ENCODE results near the gene RANGAP1. TPM values are rescaled to one million over a fixed set of nuclear protein-coding genes. Genes with fewer than 3 reads are reported as not detected.

RANGAP1 gene
- total RNA-seq, 4 donors from 2014 or later: 42.0 to 78.7 (median 60.3) TPM

DNA sequence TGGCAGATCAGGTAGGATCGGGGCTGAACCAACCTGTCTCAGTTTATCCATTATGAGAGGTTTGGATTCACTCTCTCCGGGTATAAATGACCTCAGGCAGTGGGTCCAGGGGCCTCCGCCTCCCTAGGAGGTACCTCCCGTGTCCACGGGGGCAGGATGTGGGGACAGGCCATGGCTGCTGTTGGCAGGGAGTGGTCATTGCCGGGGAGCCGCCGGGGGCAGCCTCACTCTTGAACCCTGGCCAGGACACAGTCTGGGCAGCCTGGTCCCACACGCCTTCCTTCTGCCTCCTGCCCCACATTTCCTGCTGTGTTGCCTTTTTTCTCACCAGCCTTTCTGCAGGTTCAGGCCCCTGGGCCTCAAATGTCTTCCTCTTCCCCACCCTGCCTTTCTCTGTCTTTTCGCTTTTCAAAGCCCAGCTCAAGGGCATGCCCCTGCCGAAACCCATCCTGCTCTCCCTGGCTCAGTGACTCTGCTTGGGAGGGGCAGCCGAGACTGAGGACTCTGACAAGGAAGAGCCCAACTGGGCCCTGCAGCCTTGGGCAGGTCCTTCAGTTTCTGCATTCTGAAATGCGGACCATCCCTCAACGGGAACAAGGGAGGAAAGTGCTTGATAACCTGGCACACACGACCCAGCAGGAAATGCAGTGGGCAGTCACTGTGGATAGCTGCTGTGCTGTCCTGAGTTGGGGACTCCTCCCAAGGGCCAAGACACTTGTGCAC is 46.4 kb upstream of the RANGAP1 start:
- H3K36me3 ChIP-seq: peaks cover 0 to 99% (median 11%) of the 10 kb centered on the region in 3 donors

DNA sequence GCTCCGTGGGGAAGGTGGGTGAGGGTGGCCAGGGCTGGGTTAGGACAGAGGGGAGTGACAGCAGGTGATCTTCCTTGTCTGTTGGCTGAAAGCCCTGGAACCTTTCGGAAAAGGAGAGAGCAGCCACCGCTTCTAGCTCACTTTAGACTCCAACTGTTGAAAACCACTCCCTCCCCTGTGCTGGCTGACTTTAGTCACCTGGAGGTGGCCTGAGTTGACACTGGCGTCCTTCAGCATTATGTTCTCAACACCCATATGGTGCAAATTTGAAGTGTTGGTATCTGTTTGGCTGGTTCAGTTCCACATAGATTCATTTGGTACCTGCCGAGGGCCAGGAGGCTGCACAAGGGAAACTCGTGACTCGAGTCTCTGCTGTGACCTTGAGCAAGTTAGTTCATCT is 44.2 kb upstream of the RANGAP1 start:
- no peak overlapping the region for H3K4me3 ChIP-seq
- no peaks in the 10 kb centered on the region for H3K4me1 ChIP-seq
- 92 to 95% methylated on average over 7 of the region's 7 CpGs for WGBS, 2 donors
- peaks cover 0 to 99% (median 19%) of the 10 kb centered on the region in 3 donors for H3K36me3 ChIP-seq
- no peaks in the 10 kb centered on the region for H3K27me3 ChIP-seq
- DNase-seq (ENCODE audit: low spot score in 2 of 2): no peak
- no peak overlapping the region for H3K27ac ChIP-seq
- TF ChIP-seq, protein P1, sequence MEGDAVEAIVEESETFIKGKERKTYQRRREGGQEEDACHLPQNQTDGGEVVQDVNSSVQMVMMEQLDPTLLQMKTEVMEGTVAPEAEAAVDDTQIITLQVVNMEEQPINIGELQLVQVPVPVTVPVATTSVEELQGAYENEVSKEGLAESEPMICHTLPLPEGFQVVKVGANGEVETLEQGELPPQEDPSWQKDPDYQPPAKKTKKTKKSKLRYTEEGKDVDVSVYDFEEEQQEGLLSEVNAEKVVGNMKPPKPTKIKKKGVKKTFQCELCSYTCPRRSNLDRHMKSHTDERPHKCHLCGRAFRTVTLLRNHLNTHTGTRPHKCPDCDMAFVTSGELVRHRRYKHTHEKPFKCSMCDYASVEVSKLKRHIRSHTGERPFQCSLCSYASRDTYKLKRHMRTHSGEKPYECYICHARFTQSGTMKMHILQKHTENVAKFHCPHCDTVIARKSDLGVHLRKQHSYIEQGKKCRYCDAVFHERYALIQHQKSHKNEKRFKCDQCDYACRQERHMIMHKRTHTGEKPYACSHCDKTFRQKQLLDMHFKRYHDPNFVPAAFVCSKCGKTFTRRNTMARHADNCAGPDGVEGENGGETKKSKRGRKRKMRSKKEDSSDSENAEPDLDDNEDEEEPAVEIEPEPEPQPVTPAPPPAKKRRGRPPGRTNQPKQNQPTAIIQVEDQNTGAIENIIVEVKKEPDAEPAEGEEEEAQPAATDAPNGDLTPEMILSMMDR (IDR thresholded peaks at IDR 0.05): no peak
- TF ChIP-seq EP300 (IDR thresholded peaks at IDR 0.05): no peak
- no peak for TF ChIP-seq POLR2A (IDR thresholded peaks at IDR 0.05)
- no peaks in the 10 kb centered on the region for H3K9me3 ChIP-seq

More for the DNA sequence above, 46.4 kb upstream of the RANGAP1 start:
- Histone ChIP-seq H3K27me3 (no peaks in the 10 kb centered on the region), H3K4me1 (no peaks in the 10 kb centered on the region), H3K27ac (no peak overlapping the region), H3K9me3 (no peaks in the 10 kb centered on the region), H3K4me3 (no peak overlapping the region)
- WGBS, 2 donors: 88 to 89% methylated on average over 8 to 15 of the region's 15 CpGs
- no peak for TF ChIP-seq EP300 (IDR thresholded peaks at IDR 0.05)
- no peak for TF ChIP-seq POLR2A (IDR thresholded peaks at IDR 0.05)
- TF ChIP-seq, protein P1 (IDR thresholded peaks at IDR 0.05): no peak
- no peak for DNase-seq (ENCODE audit: low spot score in 2 of 2)

DNA sequence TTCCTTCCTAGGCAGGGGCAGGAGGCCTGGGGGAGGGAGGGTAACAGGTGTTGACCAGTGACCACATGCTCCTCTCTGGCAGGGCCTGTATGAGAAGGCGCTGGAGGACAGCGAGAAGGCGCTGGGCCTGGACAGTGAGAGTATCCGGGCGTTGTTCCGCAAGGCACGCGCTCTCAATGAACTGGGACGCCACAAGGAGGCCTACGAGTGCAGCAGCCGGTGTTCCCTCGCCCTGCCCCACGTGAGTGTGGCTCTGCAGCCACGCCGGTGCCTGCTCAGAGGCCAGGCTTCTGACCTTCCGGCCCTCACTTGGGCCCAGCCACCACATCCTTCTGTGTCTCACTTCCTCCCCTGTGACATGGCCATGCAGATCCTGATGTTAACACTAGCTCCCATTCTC is 41.1 kb upstream of the RANGAP1 start:
- Histone ChIP-seq H3K27ac (no peak overlapping the region), H3K4me1 (no peaks in the 10 kb centered on the region), H3K4me3 (no peak overlapping the region), H3K9me3 (no peaks in the 10 kb centered on the region), H3K36me3 (peaks cover 0 to 100% (median 23%) of the 10 kb centered on the region in 3 donors), H3K27me3 (no peaks in the 10 kb centered on the region)
- TF ChIP-seq, protein P1 (IDR thresholded peaks at IDR 0.05): no peak
- TF ChIP-seq EP300 (IDR thresholded peaks at IDR 0.05): no peak
- WGBS, 2 donors: 72 to 77% methylated on average over 15 to 16 of the region's 16 CpGs
- DNase-seq (ENCODE audit: low spot score in 2 of 2): no peak

DNA sequence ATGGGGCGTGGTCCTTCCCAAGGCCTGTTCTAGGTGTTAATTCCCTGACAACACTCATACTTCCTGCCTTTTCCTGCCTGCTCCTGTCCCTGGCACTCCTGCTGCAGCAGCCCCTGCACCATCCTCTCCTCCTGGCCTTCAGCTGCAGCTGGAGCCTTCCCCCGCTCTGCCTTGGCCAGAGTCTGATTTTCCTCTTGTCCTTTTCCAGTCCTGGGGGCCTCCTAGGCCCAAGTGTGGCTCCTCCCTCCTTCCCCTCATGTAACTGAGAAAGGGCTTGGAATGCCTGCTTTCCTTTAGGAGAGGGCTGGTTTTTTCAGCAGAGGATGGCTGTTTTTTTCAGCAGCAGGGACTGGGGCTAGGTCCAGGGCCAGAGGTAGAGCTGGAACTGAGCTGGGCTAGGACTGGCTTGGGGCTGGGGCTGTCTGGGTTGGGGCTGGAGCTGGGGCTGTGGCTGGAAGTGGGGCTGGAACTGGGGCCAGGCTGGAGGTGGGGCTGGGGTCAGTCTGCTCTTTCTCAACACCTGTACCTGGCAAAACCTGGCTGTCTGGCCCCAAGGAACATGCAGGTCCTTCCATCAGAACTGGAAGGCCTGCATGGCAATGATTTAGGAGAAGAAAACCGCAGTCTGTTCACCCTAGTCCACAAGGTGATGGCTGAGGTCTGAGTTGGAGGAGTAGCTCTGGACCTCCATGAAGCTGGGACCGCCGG is 39.0 kb upstream of the RANGAP1 start:
- H3K27ac ChIP-seq: no peak overlapping the region
- 87 to 91% methylated on average over 5 of the region's 5 CpGs for WGBS, 2 donors
- no peaks in the 10 kb centered on the region for H3K27me3 ChIP-seq
- H3K36me3 ChIP-seq: peaks cover 0 to 93% (median 22%) of the 10 kb centered on the region in 3 donors
- no peak for DNase-seq (ENCODE audit: low spot score in 2 of 2)
- no peaks in the 10 kb centered on the region for H3K4me1 ChIP-seq
- H3K4me3 ChIP-seq: no peak overlapping the region
- no peaks in the 10 kb centered on the region for H3K9me3 ChIP-seq
- no peak for TF ChIP-seq EP300 (IDR thresholded peaks at IDR 0.05)
- TF ChIP-seq, protein P1 (IDR thresholded peaks at IDR 0.05): no peak
- no peak for TF ChIP-seq POLR2A (IDR thresholded peaks at IDR 0.05)
